Measurements from ENCODE around the gene ATP2B2. TPM values are rescaled to one million over a fixed set of nuclear protein-coding genes. Genes with fewer than 3 reads are reported as not detected.

The ATP2B2 gene
- total and polyA plus RNA-seq, 2 experiments from 2014 or later, result 0.66 to 1.8 TPM

GRCh38 chr3:10375296-10376053 is 129.9 kb downstream of the ATP2B2 start:
- no peaks in the 10 kb centered on the region for H3K27me3 ChIP-seq
- no peaks in the 10 kb centered on the region for H3K4me1 ChIP-seq (ENCODE audit: insufficient read depth)
- no peak overlapping the region for H2AFZ ChIP-seq
- no peak overlapping the region for H3K4me3 ChIP-seq
- H3K9me2 ChIP-seq (replicated peaks; ENCODE audit: insufficient read depth), result no peaks in the 10 kb centered on the region
- H3K36me3 ChIP-seq (replicated peaks; ENCODE audit: insufficient read depth, low read depth), result no peaks in the 10 kb centered on the region
- H3K79me2 ChIP-seq, result no peaks in the 10 kb centered on the region
- 94% methylated on average over 23 of the region's 23 CpGs for WGBS (ENCODE audit: low lambda C conversion rate, missing lambda C conversion rate)
- no peak overlapping the region for H3K4me2 ChIP-seq
- TF ChIP-seq EZH2phosphoT487 (IDR thresholded peaks at IDR 0.05; ENCODE audit: low read depth, severe bottlenecking, unreplicated experiment) (no peak), CTCF (IDR thresholded peaks at IDR 0.05; ENCODE audit: poor library complexity) (no peak), EZH2 (IDR thresholded peaks at IDR 0.05; ENCODE audit: borderline replicate concordance) (no peak)
- no peaks in the 10 kb centered on the region for H3K9me3 ChIP-seq (ENCODE audit: low read depth)
- DNase-seq (ENCODE audit: low spot score), result no peak
- H3K27ac ChIP-seq, result no peak overlapping the region
- no peaks in the 10 kb centered on the region for H4K20me1 ChIP-seq (ENCODE audit: insufficient read depth, poor library complexity, severe bottlenecking)

DNA sequence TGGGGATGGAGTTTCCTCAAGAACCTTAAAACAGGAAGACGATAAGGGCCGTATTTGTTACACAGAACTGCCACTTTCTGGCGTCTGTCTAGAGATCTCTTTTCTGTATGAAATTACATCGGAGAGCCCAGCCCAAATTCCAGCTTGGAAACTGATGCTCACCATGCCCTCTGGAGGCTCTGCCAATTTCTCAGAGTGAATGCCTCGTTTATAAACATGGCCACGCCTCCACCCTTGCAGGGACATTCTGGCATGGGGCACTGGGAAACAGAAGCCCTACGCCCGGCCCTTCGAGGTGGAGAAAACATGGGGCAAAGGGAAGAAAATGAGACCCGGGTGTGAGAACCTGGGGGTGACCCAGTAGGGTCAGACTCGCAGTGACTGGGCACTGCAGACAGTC is 131.1 kb downstream of the ATP2B2 start:
- no peak overlapping the region for H3K27ac ChIP-seq
- H3K4me3 ChIP-seq, result no peak overlapping the region
- H3K9me2 ChIP-seq (replicated peaks; ENCODE audit: insufficient read depth), result no peaks in the 10 kb centered on the region
- no peaks in the 10 kb centered on the region for H3K79me2 ChIP-seq
- no peaks in the 10 kb centered on the region for H3K4me1 ChIP-seq (ENCODE audit: insufficient read depth)
- H2AFZ ChIP-seq, result no peak overlapping the region
- no peak overlapping the region for H3K4me2 ChIP-seq
- TF ChIP-seq CTCF (IDR thresholded peaks at IDR 0.05; ENCODE audit: poor library complexity) (no peak), EZH2phosphoT487 (IDR thresholded peaks at IDR 0.05; ENCODE audit: low read depth, severe bottlenecking, unreplicated experiment) (no peak), EZH2 (IDR thresholded peaks at IDR 0.05; ENCODE audit: borderline replicate concordance) (no peak)
- H3K27me3 ChIP-seq, result no peaks in the 10 kb centered on the region
- no peak for DNase-seq (ENCODE audit: low spot score)
- no peaks in the 10 kb centered on the region for H4K20me1 ChIP-seq (ENCODE audit: insufficient read depth, poor library complexity, severe bottlenecking)
- no peaks in the 10 kb centered on the region for H3K9me3 ChIP-seq (ENCODE audit: low read depth)
- 87% methylated on average over 11 of the region's 11 CpGs for WGBS (ENCODE audit: low lambda C conversion rate, missing lambda C conversion rate)
- no peaks in the 10 kb centered on the region for H3K36me3 ChIP-seq (replicated peaks; ENCODE audit: insufficient read depth, low read depth)

GRCh38 chr3:10373686-10374261 is 131.6 kb downstream of the ATP2B2 start:
- TF ChIP-seq CTCF (IDR thresholded peaks at IDR 0.05; ENCODE audit: poor library complexity) (no peak), EZH2 (IDR thresholded peaks at IDR 0.05; ENCODE audit: borderline replicate concordance) (no peak), EZH2phosphoT487 (IDR thresholded peaks at IDR 0.05; ENCODE audit: low read depth, severe bottlenecking, unreplicated experiment) (no peak)

More at GRCh38 chr3:10373686-10374261, 131.6 kb downstream of the ATP2B2 start:
- H3K27ac ChIP-seq, result no peak overlapping the region
- H3K9me3 ChIP-seq (ENCODE audit: low read depth), result no peaks in the 10 kb centered on the region
- H2AFZ ChIP-seq, result no peak overlapping the region
- H3K36me3 ChIP-seq (replicated peaks; ENCODE audit: insufficient read depth, low read depth), result no peaks in the 10 kb centered on the region
- DNase-seq (ENCODE audit: low spot score), result no peak
- H3K4me1 ChIP-seq (ENCODE audit: insufficient read depth), result no peaks in the 10 kb centered on the region
- H4K20me1 ChIP-seq (ENCODE audit: insufficient read depth, poor library complexity, severe bottlenecking), result no peaks in the 10 kb centered on the region
- H3K4me3 ChIP-seq, result no peak overlapping the region
- H3K9me2 ChIP-seq (replicated peaks; ENCODE audit: insufficient read depth), result no peaks in the 10 kb centered on the region
- H3K79me2 ChIP-seq, result no peaks in the 10 kb centered on the region
- H3K4me2 ChIP-seq, result no peak overlapping the region
- H3K27me3 ChIP-seq, result no peaks in the 10 kb centered on the region
- 70% methylated on average over 11 of the region's 11 CpGs for WGBS (ENCODE audit: low lambda C conversion rate, missing lambda C conversion rate)
